DOHH2 (cell line): Measurements from ENCODE around the gene PCDHGA10.

Experiments
- EZH2phosphoT487 ChIP-seq: fragments of 200-600 bp; sonication (generic); IDR thresholded peaks from 2 replicates; pipeline ENCODE4 v1.6.1; 2017; ENCODE audit warnings: borderline replicate concordance, mild to moderate bottlenecking, antibody characterized with exemption, low read length, moderate library complexity, mixed read lengths
- TF ChIP-seq, protein P1 (sequence below): fragments of 200-600 bp; sonication (generic); IDR thresholded peaks from one replicate; pipeline ENCODE4 v1.5.1; 2014; ENCODE audit warnings: antibody characterized with exemption, mild to moderate bottlenecking, low read depth, low read length; ENCODE audit not compliant: poor library complexity, severe bottlenecking

- TF ChIP-seq, protein P1, sequence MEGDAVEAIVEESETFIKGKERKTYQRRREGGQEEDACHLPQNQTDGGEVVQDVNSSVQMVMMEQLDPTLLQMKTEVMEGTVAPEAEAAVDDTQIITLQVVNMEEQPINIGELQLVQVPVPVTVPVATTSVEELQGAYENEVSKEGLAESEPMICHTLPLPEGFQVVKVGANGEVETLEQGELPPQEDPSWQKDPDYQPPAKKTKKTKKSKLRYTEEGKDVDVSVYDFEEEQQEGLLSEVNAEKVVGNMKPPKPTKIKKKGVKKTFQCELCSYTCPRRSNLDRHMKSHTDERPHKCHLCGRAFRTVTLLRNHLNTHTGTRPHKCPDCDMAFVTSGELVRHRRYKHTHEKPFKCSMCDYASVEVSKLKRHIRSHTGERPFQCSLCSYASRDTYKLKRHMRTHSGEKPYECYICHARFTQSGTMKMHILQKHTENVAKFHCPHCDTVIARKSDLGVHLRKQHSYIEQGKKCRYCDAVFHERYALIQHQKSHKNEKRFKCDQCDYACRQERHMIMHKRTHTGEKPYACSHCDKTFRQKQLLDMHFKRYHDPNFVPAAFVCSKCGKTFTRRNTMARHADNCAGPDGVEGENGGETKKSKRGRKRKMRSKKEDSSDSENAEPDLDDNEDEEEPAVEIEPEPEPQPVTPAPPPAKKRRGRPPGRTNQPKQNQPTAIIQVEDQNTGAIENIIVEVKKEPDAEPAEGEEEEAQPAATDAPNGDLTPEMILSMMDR: no peak
- no peak for TF ChIP-seq EZH2phosphoT487
Measured at GRCh38 chr5:141371572-141372475, 41.0 kb upstream of the PCDHGA10 start.
